Chondrocyte (in vitro differentiated cells): Measurements from ENCODE around the gene SLC25A28. TPM values are rescaled to one million over a fixed set of nuclear protein-coding genes. Genes with fewer than 3 reads are reported as not detected.

Experiments used
- DNase-seq: peaks from one replicate; pipeline ENCODE4 v3.0.0; 2021; ENCODE audit warnings: mixed read lengths, low spot score
- H3K27ac Mint-ChIP-seq: one replicate; pipeline ENCODE4 v1.8.0; 2021; ENCODE audit warnings: mild to moderate bottlenecking, moderate library complexity, mixed read lengths; ENCODE audit not compliant: unreplicated experiment
- H3K27me3 Mint-ChIP-seq: 2 replicates; pipeline ENCODE4 v1.8.0; 2021; ENCODE audit warnings: low read depth, mixed read lengths
- H3K36me3 Mint-ChIP-seq: 2 replicates; pipeline ENCODE4 v1.8.0; 2021; ENCODE audit warnings: low read depth, mixed read lengths
- H3K4me1 Mint-ChIP-seq: 2 replicates; pipeline ENCODE4 v1.8.0; 2021; ENCODE audit warnings: low read depth, mild to moderate bottlenecking, mixed read lengths
- H3K4me3 Mint-ChIP-seq: one replicate; pipeline ENCODE4 v1.8.0; 2021; ENCODE audit warnings: mild to moderate bottlenecking, moderate library complexity, mixed read lengths; ENCODE audit not compliant: unreplicated experiment
- H3K9me3 Mint-ChIP-seq: 2 replicates; pipeline ENCODE4 v1.8.0; 2021; ENCODE audit warnings: low read depth, mixed read lengths
- CTCF ChIP-seq: fragments of 200-600 bp; sonication (generic); IDR thresholded peaks from 2 replicates; pipeline ENCODE4 v1.5.0; 2021; ENCODE audit warnings: antibody characterized with exemption, mild to moderate bottlenecking, moderate library complexity
- total RNA-seq: library from RNA; stranded (reverse); gene quantifications from 3 replicates; pipeline ENCODE4 v1.2.1, GENCODE V29; 2021

Gene SLC25A28
- total RNA-seq, 1 donor from 2014 or later, result 31.9 TPM

GRCh38 chr10:99659868-99660366 lies 39.7 kb upstream of the SLC25A28 start:
- peaks cover 4% of the 10 kb centered on the region for H3K36me3 Mint-ChIP-seq

GRCh38 chr10:99659031-99659867 lies 39.0 kb upstream of the SLC25A28 start, which contains the start of gene ENTPD7:
Gene ENTPD7 (plus strand): TSS chr10:99659509. CDS start chr10:99659957, 448 bp downstream.
- peak; percentile 55 for TF ChIP-seq CTCF
- H3K27me3 Mint-ChIP-seq, result no peaks in the 10 kb centered on the region
- peak within 1 kb of the TSS; percentile 94 for H3K27ac Mint-ChIP-seq
- peak within 1 kb of the TSS; percentile 80 for H3K4me3 Mint-ChIP-seq
- peaks cover 36% of the 10 kb centered on the region for H3K4me1 Mint-ChIP-seq
- DNase-seq, result peak; percentile 99
- no peaks in the 10 kb centered on the region for H3K9me3 Mint-ChIP-seq
- peaks cover 4% of the 10 kb centered on the region for H3K36me3 Mint-ChIP-seq

More at GRCh38 chr10:99659868-99660366, 39.7 kb upstream of the SLC25A28 start:
- H3K27me3 Mint-ChIP-seq, result no peaks in the 10 kb centered on the region
- peaks cover 36% of the 10 kb centered on the region for H3K4me1 Mint-ChIP-seq
- no peak for TF ChIP-seq CTCF
- H3K9me3 Mint-ChIP-seq, result no peaks in the 10 kb centered on the region
- H3K27ac Mint-ChIP-seq, result peak overlapping the region; percentile 94
- peak overlapping the region; percentile 80 for H3K4me3 Mint-ChIP-seq
- DNase-seq, result no peak

GRCh38 chr10:99658622-99659030 lies 38.4 kb upstream of the SLC25A28 start:
- Mint-ChIP-seq H3K4me1 (peaks cover 36% of the 10 kb centered on the region), H3K27me3 (no peaks in the 10 kb centered on the region), H3K36me3 (peaks cover under 1% of the 10 kb centered on the region), H3K4me3 (peak overlapping the region; percentile 80), H3K27ac (peak overlapping the region; percentile 94), H3K9me3 (no peaks in the 10 kb centered on the region)
- TF ChIP-seq CTCF, result no peak
- DNase-seq, result no peak

- Mint-ChIP-seq H3K4me1 (peaks cover 26% of the 10 kb centered on the region), H3K4me3 (no peak overlapping the region), H3K27me3 (no peaks in the 10 kb centered on the region), H3K27ac (no peak overlapping the region), H3K9me3 (peaks cover 3% of the 10 kb centered on the region), H3K36me3 (peaks cover 5% of the 10 kb centered on the region)
- no peak for TF ChIP-seq CTCF
- DNase-seq, result no peak
Measured at GRCh38 chr10:99656199-99657064, 36.2 kb upstream of the SLC25A28 start.
